SK-N-SH (cell line): ENCODE data around the gene CNPY2. TPM values are rescaled to one million over a fixed set of nuclear protein-coding genes. Genes with fewer than 3 reads are reported as not detected.
A peak's percentile ranks its signal among the peaks of the same experiment; 100 is the strongest.
"Not testable (repeated sequence)": the region's sequence is repeated elsewhere in the genome, so short reads cannot be mapped to it uniquely, and the experiment has no call there.

ENCODE experiments used
- CTCF ChIA-PET: fragments of 300-600, 350-600 bp; formaldehyde crosslinking; extraction: SDS; loops from one replicate; lab custom pipeline; 2021; lab: Yijun Ruan, JAX
- POLR2A ChIA-PET: fragments of 350-600 bp; sonication (Branson Sonifier 250); formaldehyde crosslinking; extraction: SDS; loops from one replicate; lab custom pipeline; 2020; ENCODE audit warnings: antibody characterized with exemption, inconsistent platforms; lab: Yijun Ruan, JAX
- DNase-seq: peaks from one replicate; pipeline ENCODE4 v3.0.0; 2012
- H2AFZ ChIP-seq: fragments of 200-600 bp; sonication (generic); 2 replicates; pipeline ENCODE4 v1.8.1; 2016; ENCODE audit warnings: antibody characterized with exemption, mild to moderate bottlenecking, low read depth
- H3F3A ChIP-seq: fragments of 200-600 bp; sonication (generic); replicated peaks from 2 replicates; pipeline ENCODE3; 2016; ENCODE audit warnings: antibody characterized with exemption, mild to moderate bottlenecking; ENCODE audit not compliant: insufficient read depth
- H3K27ac ChIP-seq, 2 experiments: fragments of 200-500 bp in 1 of 2; fragments of 200-600 bp in 1 of 2; sonication (Bioruptor generic) in 1 of 2; sonication (generic), shearing (Covaris generic) in 1 of 2; 2 replicates each; pipeline versions ENCODE4 v1.5.1 to v1.6.1; 2014 to 2016; ENCODE audit warnings: low read depth in 2 of 2, inconsistent platforms in 1 of 2, low read length in 1 of 2, mild to moderate bottlenecking in 1 of 2, mixed read lengths in 1 of 2
- H3K27me3 ChIP-seq: fragments of 200-600 bp; sonication (generic), shearing (Covaris generic); 2 replicates; pipeline ENCODE4 v1.6.1; 2016; ENCODE audit warnings: mixed run types; ENCODE audit not compliant: insufficient read depth
- H3K36me3 ChIP-seq, 2 experiments: fragments of 200-500 bp in 1 of 2; fragments of 200-600 bp in 1 of 2; sonication (Bioruptor generic) in 1 of 2; sonication (generic) in 1 of 2; replicated peaks in 1 of 2; 2 replicates each; pipeline versions ENCODE3 to v1.5.1; 2014 to 2016; ENCODE audit warnings: low read length in 1 of 2, mild to moderate bottlenecking in 1 of 2; ENCODE audit not compliant: insufficient read depth in 2 of 2, control insufficient read depth in 1 of 2
- H3K4me1 ChIP-seq, 2 experiments: fragments of 200-500 bp in 1 of 2; fragments of 200-600 bp in 1 of 2; sonication (Bioruptor generic) in 1 of 2; sonication (generic), shearing (Covaris generic) in 1 of 2; 2 replicates each; pipeline versions ENCODE4 v1.5.1 to v1.6.1; 2014 to 2016; ENCODE audit warnings: low read depth in 1 of 2, low read length in 1 of 2, mixed run types in 1 of 2; ENCODE audit not compliant: insufficient read depth in 2 of 2, control insufficient read depth in 1 of 2
- H3K4me2 ChIP-seq: fragments of 200-600 bp; sonication (generic), shearing (Covaris generic); 2 replicates; pipeline ENCODE4 v1.6.1; 2017; ENCODE audit warnings: mixed run types
- H3K4me3 ChIP-seq, 2 experiments: fragments of 200-500 bp in 1 of 2; fragments of 200-600 bp in 1 of 2; sonication (Bioruptor generic) in 1 of 2; sonication (generic), shearing (Covaris generic) in 1 of 2; 2 replicates each; pipeline versions ENCODE4 v1.5.1 to v1.8.1; 2014 to 2016; ENCODE audit warnings: low read depth in 2 of 2, inconsistent platforms in 1 of 2, low read length in 1 of 2, mild to moderate bottlenecking in 1 of 2, mixed read lengths in 1 of 2, moderate library complexity in 1 of 2
- H3K79me2 ChIP-seq: fragments of 200-600 bp; sonication (generic); 2 replicates; pipeline ENCODE4 v1.8.1; 2017; ENCODE audit warnings: mild to moderate bottlenecking; ENCODE audit not compliant: insufficient read depth
- H3K9ac ChIP-seq: fragments of 200-600 bp; sonication (generic); 2 replicates; pipeline ENCODE4 v1.6.1; 2017; ENCODE audit warnings: mixed run types
- H3K9me2 ChIP-seq: fragments of 200-600 bp; sonication (generic); 2 replicates; pipeline ENCODE4 v1.6.1; 2017; ENCODE audit warnings: mixed run types
- H3K9me3 ChIP-seq: fragments of 200-600 bp; sonication (generic); 2 replicates; pipeline ENCODE4 v1.6.1; 2017; ENCODE audit warnings: mixed run types, mild to moderate bottlenecking, moderate library complexity
- H4K20me1 ChIP-seq: fragments of 200-600 bp; sonication (generic); 2 replicates; pipeline ENCODE4 v1.6.1; 2017; ENCODE audit warnings: mild to moderate bottlenecking, mixed run types; ENCODE audit not compliant: insufficient read depth
- CHD2 ChIP-seq: fragments of 150-350 bp; IDR thresholded peaks from 2 replicates; pipeline ENCODE4 v1.6.1; 2018; ENCODE audit warnings: low read length; ENCODE audit not compliant: partially characterized antibody
- EP300 ChIP-seq, 2 experiments: IDR thresholded peaks; 2 replicates each; pipeline versions ENCODE4 v1.4.0 to v1.6.1; 2012; ENCODE audit warnings: borderline replicate concordance in 1 of 2, low read depth in 1 of 2, low read length in 1 of 2
- EZH2phosphoT487 ChIP-seq: fragments of 200-600 bp; sonication (generic); IDR thresholded peaks from 2 replicates; pipeline ENCODE4 v1.6.1; 2017; ENCODE audit warnings: low read depth, mixed run types, mild to moderate bottlenecking, antibody characterized with exemption, moderate library complexity, borderline replicate concordance
- GABPA ChIP-seq: IDR thresholded peaks from 2 replicates; pipeline ENCODE4 v1.4.0; 2012; ENCODE audit warnings: low read depth, mild to moderate bottlenecking
- NFIC ChIP-seq: IDR thresholded peaks from 2 replicates; pipeline ENCODE4 v1.4.0; 2012; ENCODE audit warnings: borderline replicate concordance
- NRF1 ChIP-seq: IDR thresholded peaks from 2 replicates; pipeline ENCODE4 v1.6.1; 2012; ENCODE audit warnings: low read depth, mild to moderate bottlenecking, low read length
- RFX5 ChIP-seq: IDR thresholded peaks from 2 replicates; pipeline ENCODE4 v1.6.1; 2012; ENCODE audit warnings: mild to moderate bottlenecking, improper control_type of control experiment, low read length
- TAF1 ChIP-seq: IDR thresholded peaks from 2 replicates; pipeline ENCODE4 v1.6.1; 2012; ENCODE audit warnings: low read depth, mild to moderate bottlenecking, low read length, moderate library complexity, borderline replicate concordance
- TCF12 ChIP-seq: IDR thresholded peaks from 2 replicates; pipeline ENCODE4 v1.4.0; 2012
- WGBS: methylation state at CpG from one replicate; pipeline ENCODE4 v1.1.6; 2017; ENCODE audit warnings: low lambda C conversion rate; 5-methylcytosine and 5-hydroxymethylcytosine counted together
- polyA plus RNA-seq, 3 experiments: library from polyadenylated mRNA; depleted of rRNA; stranded (reverse); fragments of >200 nt; gene quantifications; 2 replicates each; pipeline ENCODE4 v1.2.3, GENCODE V29; 2012
- TF ChIP-seq, protein P1 (sequence below): IDR thresholded peaks from 2 replicates; pipeline ENCODE4 v1.6.1; 2012; ENCODE audit warnings: mild to moderate bottlenecking, low read depth, low read length, moderate library complexity
- TF ChIP-seq, protein P2 (sequence below): IDR thresholded peaks from 2 replicates; pipeline ENCODE4 v1.4.0; 2012; ENCODE audit warnings: low read depth, borderline replicate concordance
- TF ChIP-seq, protein P3 (sequence below): IDR thresholded peaks from 2 replicates; pipeline ENCODE4; 2012

The CNPY2 gene
- polyA plus RNA-seq, 1 of the 3 experiments (the other 2 are of a cell fraction), result 191 TPM

GRCh38 chr12:56336361-56337167, 20.8 kb upstream of the CNPY2 start (continued):
- TF ChIP-seq, protein P1, sequence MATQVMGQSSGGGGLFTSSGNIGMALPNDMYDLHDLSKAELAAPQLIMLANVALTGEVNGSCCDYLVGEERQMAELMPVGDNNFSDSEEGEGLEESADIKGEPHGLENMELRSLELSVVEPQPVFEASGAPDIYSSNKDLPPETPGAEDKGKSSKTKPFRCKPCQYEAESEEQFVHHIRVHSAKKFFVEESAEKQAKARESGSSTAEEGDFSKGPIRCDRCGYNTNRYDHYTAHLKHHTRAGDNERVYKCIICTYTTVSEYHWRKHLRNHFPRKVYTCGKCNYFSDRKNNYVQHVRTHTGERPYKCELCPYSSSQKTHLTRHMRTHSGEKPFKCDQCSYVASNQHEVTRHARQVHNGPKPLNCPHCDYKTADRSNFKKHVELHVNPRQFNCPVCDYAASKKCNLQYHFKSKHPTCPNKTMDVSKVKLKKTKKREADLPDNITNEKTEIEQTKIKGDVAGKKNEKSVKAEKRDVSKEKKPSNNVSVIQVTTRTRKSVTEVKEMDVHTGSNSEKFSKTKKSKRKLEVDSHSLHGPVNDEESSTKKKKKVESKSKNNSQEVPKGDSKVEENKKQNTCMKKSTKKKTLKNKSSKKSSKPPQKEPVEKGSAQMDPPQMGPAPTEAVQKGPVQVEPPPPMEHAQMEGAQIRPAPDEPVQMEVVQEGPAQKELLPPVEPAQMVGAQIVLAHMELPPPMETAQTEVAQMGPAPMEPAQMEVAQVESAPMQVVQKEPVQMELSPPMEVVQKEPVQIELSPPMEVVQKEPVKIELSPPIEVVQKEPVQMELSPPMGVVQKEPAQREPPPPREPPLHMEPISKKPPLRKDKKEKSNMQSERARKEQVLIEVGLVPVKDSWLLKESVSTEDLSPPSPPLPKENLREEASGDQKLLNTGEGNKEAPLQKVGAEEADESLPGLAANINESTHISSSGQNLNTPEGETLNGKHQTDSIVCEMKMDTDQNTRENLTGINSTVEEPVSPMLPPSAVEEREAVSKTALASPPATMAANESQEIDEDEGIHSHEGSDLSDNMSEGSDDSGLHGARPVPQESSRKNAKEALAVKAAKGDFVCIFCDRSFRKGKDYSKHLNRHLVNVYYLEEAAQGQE, result no peak
- TF ChIP-seq NRF1, result no peak

DNA sequence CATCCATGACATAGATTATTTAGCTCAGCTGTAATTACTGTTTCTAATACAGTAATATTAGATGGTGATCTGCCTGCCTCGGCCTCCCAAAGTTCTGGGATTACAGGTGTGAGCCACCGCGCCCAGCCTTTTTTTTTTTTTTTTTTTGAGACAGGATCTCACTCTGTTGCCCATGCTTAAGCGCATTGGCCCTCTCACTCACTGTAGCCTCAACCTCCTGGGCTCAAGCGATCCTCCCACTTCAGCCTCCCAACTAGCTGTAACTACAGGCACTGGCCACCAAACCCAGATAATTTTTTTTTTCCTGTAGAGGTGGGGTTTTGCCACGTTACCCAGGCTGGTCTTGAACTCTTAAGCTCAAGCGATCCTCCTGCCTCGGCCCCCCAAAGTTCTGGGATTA, 19.7 kb upstream of the CNPY2 start:
- H3K9me2 ChIP-seq, H2AFZ ChIP-seq, H3K27me3 ChIP-seq, DNase-seq, H3K9me3 ChIP-seq, H4K20me1 ChIP-seq, H3K9ac ChIP-seq, H3F3A ChIP-seq, H3K4me3 ChIP-seq, H3K79me2 ChIP-seq, H3K4me2 ChIP-seq, H3K27ac ChIP-seq, H3K4me1 ChIP-seq, H3K36me3 ChIP-seq: not testable (repeated sequence)
- CTCF ChIA-PET, result interaction anchor here (1.1 to 1.3 kb wide), 2 partner anchors 10 to 14 kb away, joined by 3 read pairs; no protein-coding TSS in a partner anchor
- POLR2A ChIA-PET, result interaction anchor here (1.0 to 1.2 kb wide), 2 partner anchors 8 to 128 kb away, joined by 3 read pairs; no protein-coding TSS in a partner anchor
- 93% methylated on average over 8 of the region's 8 CpGs for WGBS

GRCh38 chr12:56334490-56334793, 18.7 kb upstream of the CNPY2 start:
- Histone ChIP-seq H4K20me1 (no peaks in the 10 kb centered on the region), H3K4me2 (peak overlapping the region; percentile 87), H3K4me1 (peaks cover 4 to 8% of the 10 kb centered on the region in 2 experiments; a peak in 1 of 4 replicates), H3K9ac (peak overlapping the region; percentile 87), H3K4me3 (peak overlapping the region; percentile 61 to 73), H2AFZ (peak overlapping the region; percentile 72; the same call in 1 of the 2 replicates), H3K79me2 (peaks cover 4% of the 10 kb centered on the region; the same call in 1 of the 2 replicates), H3K27me3 (no peaks in the 10 kb centered on the region), H3F3A (peaks cover 5% of the 10 kb centered on the region), H3K27ac (peak overlapping the region; percentile 84 to 97), H3K36me3 (no peaks in the 10 kb centered on the region), H3K9me3 (no peaks in the 10 kb centered on the region), H3K9me2 (no peaks in the 10 kb centered on the region)
- CTCF ChIA-PET, result interaction anchor here (0.7 to 1.0 kb wide), 3 partner anchors 10 to 27 kb away, joined by 3 to 4 read pairs (median 3); no protein-coding TSS in a partner anchor
- 1% methylated on average over 6 of the region's 6 CpGs for WGBS
- POLR2A ChIA-PET, result interaction anchor here (0.7 to 3.1 kb wide), 7 partner anchors 9 to 130 kb away, joined by 3 to 26 read pairs (median 6); partner anchors contain the start of genes CNPY2, STAT2 and TIMELESS
- no peak for DNase-seq
- TF ChIP-seq, protein P2, sequence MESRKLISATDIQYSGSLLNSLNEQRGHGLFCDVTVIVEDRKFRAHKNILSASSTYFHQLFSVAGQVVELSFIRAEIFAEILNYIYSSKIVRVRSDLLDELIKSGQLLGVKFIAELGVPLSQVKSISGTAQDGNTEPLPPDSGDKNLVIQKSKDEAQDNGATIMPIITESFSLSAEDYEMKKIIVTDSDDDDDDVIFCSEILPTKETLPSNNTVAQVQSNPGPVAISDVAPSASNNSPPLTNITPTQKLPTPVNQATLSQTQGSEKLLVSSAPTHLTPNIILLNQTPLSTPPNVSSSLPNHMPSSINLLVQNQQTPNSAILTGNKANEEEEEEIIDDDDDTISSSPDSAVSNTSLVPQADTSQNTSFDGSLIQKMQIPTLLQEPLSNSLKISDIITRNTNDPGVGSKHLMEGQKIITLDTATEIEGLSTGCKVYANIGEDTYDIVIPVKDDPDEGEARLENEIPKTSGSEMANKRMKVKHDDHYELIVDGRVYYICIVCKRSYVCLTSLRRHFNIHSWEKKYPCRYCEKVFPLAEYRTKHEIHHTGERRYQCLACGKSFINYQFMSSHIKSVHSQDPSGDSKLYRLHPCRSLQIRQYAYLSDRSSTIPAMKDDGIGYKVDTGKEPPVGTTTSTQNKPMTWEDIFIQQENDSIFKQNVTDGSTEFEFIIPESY, result no peak
- TF ChIP-seq, protein P3, sequence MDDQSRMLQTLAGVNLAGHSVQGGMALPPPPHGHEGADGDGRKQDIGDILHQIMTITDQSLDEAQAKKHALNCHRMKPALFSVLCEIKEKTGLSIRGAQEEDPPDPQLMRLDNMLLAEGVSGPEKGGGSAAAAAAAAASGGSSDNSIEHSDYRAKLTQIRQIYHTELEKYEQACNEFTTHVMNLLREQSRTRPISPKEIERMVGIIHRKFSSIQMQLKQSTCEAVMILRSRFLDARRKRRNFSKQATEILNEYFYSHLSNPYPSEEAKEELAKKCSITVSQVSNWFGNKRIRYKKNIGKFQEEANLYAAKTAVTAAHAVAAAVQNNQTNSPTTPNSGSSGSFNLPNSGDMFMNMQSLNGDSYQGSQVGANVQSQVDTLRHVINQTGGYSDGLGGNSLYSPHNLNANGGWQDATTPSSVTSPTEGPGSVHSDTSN, result no peak
- TF ChIP-seq TCF12 (no peak), TAF1 (no peak), RFX5 (no peak), CHD2 (no peak), EP300 (IDR thresholded peaks at IDR 0.05; ENCODE audit: borderline replicate concordance in 1 of 2, low read depth in 1 of 2, low read length in 1 of 2) (no peak), NFIC (no peak), EZH2phosphoT487 (no peak), GABPA (no peak)
- TF ChIP-seq, protein P1, result no peak
